Endothelial cell (in vitro differentiated cells): ENCODE data around the gene AHRR. TPM values are rescaled to one million over a fixed set of nuclear protein-coding genes. Genes with fewer than 3 reads are reported as not detected.

Experiments used
- DNase-seq: peaks from one replicate; pipeline ENCODE4 v3.0.0; 2021; ENCODE audit warnings: low spot score
- H3K27ac Mint-ChIP-seq: one replicate; pipeline ENCODE4 v1.8.0; 2021; ENCODE audit warnings: mixed read lengths, inconsistent platforms; ENCODE audit not compliant: unreplicated experiment
- H3K27me3 Mint-ChIP-seq: one replicate; pipeline ENCODE4 v1.8.0; 2021; ENCODE audit warnings: mild to moderate bottlenecking, moderate library complexity, mixed read lengths, inconsistent platforms; ENCODE audit not compliant: unreplicated experiment
- H3K36me3 Mint-ChIP-seq: one replicate; pipeline ENCODE4 v1.8.0; 2021; ENCODE audit warnings: mild to moderate bottlenecking, low read depth, mixed read lengths, inconsistent platforms; ENCODE audit not compliant: unreplicated experiment
- H3K4me1 Mint-ChIP-seq: one replicate; pipeline ENCODE4 v1.8.0; 2021; ENCODE audit warnings: mild to moderate bottlenecking, mixed read lengths, inconsistent platforms; ENCODE audit not compliant: unreplicated experiment
- H3K4me3 Mint-ChIP-seq: one replicate; pipeline ENCODE4 v1.8.0; 2021; ENCODE audit warnings: mild to moderate bottlenecking, mixed read lengths, inconsistent platforms; ENCODE audit not compliant: unreplicated experiment
- H3K9me3 Mint-ChIP-seq: one replicate; pipeline ENCODE4 v1.8.0; 2021; ENCODE audit warnings: mixed read lengths, inconsistent platforms; ENCODE audit not compliant: unreplicated experiment
- CTCF ChIP-seq: fragments of 200-600 bp; sonication (generic); IDR thresholded peaks from one replicate; pipeline ENCODE4 v1.5.0; 2021; ENCODE audit warnings: antibody characterized with exemption; ENCODE audit not compliant: unreplicated experiment
- total RNA-seq: library from RNA; stranded (reverse); fragmentation: NEBNext Ultra II Directional; extraction: Animal tissue kit (Norgen Biotek cat#: 25700); gene quantifications from one replicate; pipeline ENCODE4 v1.2.1, GENCODE V29; 2021; ENCODE audit not compliant: unreplicated experiment

AHRR gene
- total RNA-seq, 1 donor from 2014 or later: 8.7 TPM

- DNase-seq: no peak
- Mint-ChIP-seq H3K27ac (peak overlapping the region; percentile 32), H3K4me3 (peak overlapping the region; percentile 52), H3K27me3 (peaks cover 6% of the 10 kb centered on the region), H3K36me3 (peaks cover 62% of the 10 kb centered on the region), H3K9me3 (no peaks in the 10 kb centered on the region), H3K4me1 (peaks cover 25% of the 10 kb centered on the region)
- TF ChIP-seq CTCF: no peak
Measured at GRCh38 chr5:449151-449550, 127.6 kb downstream of the AHRR start.

DNA sequence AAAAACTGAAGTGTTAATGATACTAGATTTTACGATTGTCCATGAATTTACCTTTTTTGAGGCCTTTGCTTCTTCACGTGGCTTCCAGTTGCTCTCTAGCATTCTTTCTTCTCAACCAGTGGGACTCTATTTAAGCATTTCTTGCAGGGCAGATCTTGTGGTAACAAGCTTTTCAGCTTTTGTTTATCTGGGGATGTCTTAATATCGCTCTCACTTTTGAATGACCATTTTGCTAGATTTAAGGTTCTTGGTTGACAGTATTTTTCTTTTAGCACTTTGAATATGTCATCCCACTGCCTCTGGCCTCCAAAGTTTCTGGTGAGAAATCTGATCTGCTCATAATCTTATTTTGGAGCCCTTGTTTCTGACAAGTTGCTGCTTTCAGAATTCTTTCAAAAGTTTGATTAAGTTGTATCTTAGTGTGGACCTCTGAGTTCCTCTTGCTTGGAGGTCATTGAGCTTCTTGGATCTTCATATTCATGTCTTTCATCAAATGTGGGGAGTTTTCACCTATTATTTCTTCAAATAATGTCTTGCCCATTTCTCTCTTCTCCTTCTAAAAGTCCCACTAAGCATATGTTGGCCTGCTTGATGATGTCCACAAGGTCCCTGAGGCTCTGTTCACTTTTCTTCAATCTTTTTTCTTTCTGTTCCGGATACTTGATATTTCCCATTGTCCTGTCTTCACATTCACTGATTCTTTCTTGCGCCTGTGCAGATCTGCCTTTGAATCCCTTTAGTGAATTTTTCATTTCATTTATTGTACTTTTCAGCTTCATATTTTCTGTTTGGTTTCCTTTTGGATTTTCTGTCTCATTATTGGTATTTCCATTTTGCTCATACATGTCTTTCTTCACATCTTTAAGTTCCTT is 130.3 kb downstream of the AHRR start:
- peaks cover 17% of the 10 kb centered on the region for H3K4me1 Mint-ChIP-seq
- H3K27ac Mint-ChIP-seq: no peak overlapping the region
- no peak for TF ChIP-seq CTCF
- H3K27me3 Mint-ChIP-seq: peaks cover 3% of the 10 kb centered on the region
- H3K36me3 Mint-ChIP-seq: peaks cover 64% of the 10 kb centered on the region
- no peak for DNase-seq
- no peaks in the 10 kb centered on the region for H3K9me3 Mint-ChIP-seq
- peak overlapping the region; percentile 17 for H3K4me3 Mint-ChIP-seq

- no peak for DNase-seq
- TF ChIP-seq CTCF: no peak
- Mint-ChIP-seq H3K27me3 (peaks cover 3% of the 10 kb centered on the region), H3K4me3 (peak overlapping the region; percentile 53), H3K36me3 (peaks cover 57% of the 10 kb centered on the region), H3K4me1 (peaks cover 17% of the 10 kb centered on the region), H3K27ac (peak overlapping the region; percentile 4), H3K9me3 (no peaks in the 10 kb centered on the region)
Measured at GRCh38 chr5:452978-453710, 131.6 kb downstream of the AHRR start.

- DNase-seq: no peak
- Mint-ChIP-seq H3K4me1 (peaks cover 10% of the 10 kb centered on the region), H3K27me3 (peaks cover 1% of the 10 kb centered on the region), H3K36me3 (peaks cover 52% of the 10 kb centered on the region), H3K4me3 (no peak overlapping the region), H3K27ac (peak overlapping the region; percentile 4), H3K9me3 (no peaks in the 10 kb centered on the region)
- no peak for TF ChIP-seq CTCF
Measured at GRCh38 chr5:453725-454481, 132.4 kb downstream of the AHRR start.
